Endothelial cell of umbilical vein (primary cell): ENCODE results near the gene OR2T5. TPM values are rescaled to one million over a fixed set of nuclear protein-coding genes. Genes with fewer than 3 reads are reported as not detected.
"Not testable (repeated sequence)": the region's sequence is repeated elsewhere in the genome, so short reads cannot be mapped to it uniquely, and the experiment has no call there.

ENCODE experiments used
- BruUV-seq: library from RNA; stranded (reverse); fragments of 400-500 nt; replicated peaks from 2 replicates; lab custom pipeline; 2021; lab: Mats Ljungman, UMichigan
- CTCF ChIA-PET: fragments of 300-600, 350-600 bp; sonication (Branson Sonifier 250); formaldehyde crosslinking; loops from one replicate; lab custom pipeline; 2021; ENCODE audit warnings: antibody characterized with exemption, inconsistent platforms; lab: Charles Lee
- POLR2A ChIA-PET: fragments of 300-600, 350-600 bp; sonication (Branson Sonifier 250); formaldehyde crosslinking; loops from one replicate; lab custom pipeline; 2021; ENCODE audit warnings: antibody characterized with exemption, inconsistent platforms; lab: Charles Lee
- DNase-seq: peaks from one replicate; pipeline ENCODE4 v3.0.0-alpha.2; 2011; ENCODE audit warnings: low read depth, low spot score
- FAIRE-seq: peaks from 2 replicates; lab custom pipeline; 2011; peaks lifted over from hg19 to GRCh38; lab: Jason Lieb, UNC
- H2AFZ ChIP-seq: 2 replicates; pipeline ENCODE4 v1.6.0; 2012; ENCODE audit warnings: low read depth, low read length, control low read depth, inconsistent platforms
- H3K27ac ChIP-seq: 2 replicates; pipeline ENCODE4 v1.5.1; 2011; ENCODE audit warnings: low read depth, mild to moderate bottlenecking, control low read depth, low read length, moderate library complexity; ENCODE audit not compliant: insufficient read depth
- H3K27me3 ChIP-seq, 2 experiments: 2 replicates each; pipeline versions ENCODE4 v1.6.0 to v1.6.1; 2011; ENCODE audit warnings: low read length in 2 of 2, mixed read lengths in 1 of 2; ENCODE audit not compliant: control insufficient read depth in 2 of 2, insufficient read depth in 2 of 2
- H3K36me3 ChIP-seq, 2 experiments: 2 replicates in 1 of 2; 3 replicates in 1 of 2; pipeline ENCODE4 v1.5.1; 2011; ENCODE audit warnings: low read length in 2 of 2, mild to moderate bottlenecking in 1 of 2, moderate library complexity in 1 of 2; ENCODE audit not compliant: control insufficient read depth in 2 of 2, insufficient read depth in 2 of 2; ENCODE audit errors: extremely low read depth in 1 of 2
- H3K4me1 ChIP-seq: 3 replicates; pipeline ENCODE4 v1.5.1; 2011; ENCODE audit warnings: mild to moderate bottlenecking, low read length; ENCODE audit not compliant: control insufficient read depth, insufficient read depth; ENCODE audit errors: extremely low read depth
- H3K4me2 ChIP-seq: 2 replicates; pipeline ENCODE4 v1.6.1; 2011; ENCODE audit warnings: low read length, control low read depth, mixed read lengths; ENCODE audit not compliant: insufficient read depth
- H3K4me3 ChIP-seq, 3 experiments: fragments of 200-600 bp in 1 of 3; sonication (generic), shearing (Covaris generic) in 1 of 3; replicated peaks in 1 of 3; 2 replicates each; pipeline ENCODE4 v1.5.1; 2011 to 2016; ENCODE audit warnings: control low read depth in 3 of 3, low read length in 3 of 3, mild to moderate bottlenecking in 2 of 3, inconsistent platforms in 1 of 3, low read depth in 1 of 3, moderate library complexity in 1 of 3; ENCODE audit not compliant: insufficient read depth in 1 of 3
- H3K79me2 ChIP-seq: 2 replicates; pipeline ENCODE4 v1.6.0; 2012; ENCODE audit warnings: low read length, inconsistent platforms; ENCODE audit not compliant: control insufficient read depth, insufficient read depth
- H3K9ac ChIP-seq: replicated peaks from 2 replicates; pipeline ENCODE3; 2011; ENCODE audit warnings: low read length, control low read depth; ENCODE audit not compliant: insufficient read depth; ENCODE audit errors: extremely low read depth
- H3K9me1 ChIP-seq: replicated peaks from 3 replicates; pipeline ENCODE4 v1.6.0; 2011; ENCODE audit warnings: mild to moderate bottlenecking, low read length; ENCODE audit not compliant: control insufficient read depth, insufficient read depth; ENCODE audit errors: extremely low read depth
- H3K9me3 ChIP-seq: replicated peaks from 2 replicates; pipeline ENCODE4 v1.5.1; 2012; ENCODE audit warnings: low read length, inconsistent platforms; ENCODE audit not compliant: control insufficient read depth, insufficient read depth
- H4K20me1 ChIP-seq: replicated peaks from 2 replicates; pipeline ENCODE3; 2011; ENCODE audit warnings: mild to moderate bottlenecking, low read length; ENCODE audit not compliant: control insufficient read depth, insufficient read depth; ENCODE audit errors: extremely low read depth
- dilution Hi-C: fragments of 300-500 bp; cut with MboI; formaldehyde crosslinking; loops from one replicate; pipeline ENCODE4 v1.15.0; 2019; ENCODE audit warnings: low sequenced_read_pairs; ENCODE audit not compliant: extremely low pct_ligation_motif_present
- intact Hi-C: fragments of 100-400 bp; cut with micrococcal nuclease; formaldehyde crosslinking; loops from one replicate; pipeline ENCODE4 v1.10.0; 2022
- polyA plus RNA-seq, 4 experiments: library from polyadenylated mRNA; depleted of rRNA in 3 of 4; stranded (reverse) in 3 of 4; unstranded in 1 of 4; fragments of >200 nt; gene quantifications; 2 replicates each; pipeline versions ENCODE4 v1.2.1 to v1.2.3, GENCODE V29; 2011 to 2012; ENCODE audit warnings: missing spikeins in 1 of 4
- total RNA-seq: library from RNA; stranded (reverse); gene quantifications from 2 replicates; pipeline ENCODE4 v1.2.3, GENCODE V29; 2021

OR2T5 gene
- total and polyA plus RNA-seq, 2 donors (not counting 3 experiments of a cell fraction or from before 2014, with no cell fraction given) = not detected

DNA sequence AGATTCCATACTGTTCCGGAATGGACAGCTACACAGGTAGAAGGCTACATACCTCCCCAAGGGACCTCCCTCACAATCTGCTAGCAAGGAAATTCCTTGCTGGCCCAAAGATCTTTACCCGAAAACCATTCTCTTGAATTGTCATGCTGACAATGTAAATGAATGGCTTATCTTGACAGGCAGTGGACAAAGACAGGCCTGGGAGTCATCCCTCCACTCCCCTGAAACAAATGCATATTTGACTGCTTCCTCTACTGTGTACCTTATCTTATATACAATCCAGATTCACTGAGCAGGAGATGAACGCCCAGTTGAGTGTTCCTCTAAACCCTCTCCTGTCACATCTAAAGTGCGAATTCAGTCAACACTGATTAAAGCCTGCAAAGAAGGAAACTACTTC, 43.8 kb upstream of the OR2T5 start:
- FAIRE-seq, BruUV-seq, H3K4me2 ChIP-seq, H3K4me1 ChIP-seq, H3K9me3 ChIP-seq, H3K4me3 ChIP-seq, H4K20me1 ChIP-seq, intact Hi-C loops, dilution Hi-C loops, H3K27ac ChIP-seq, POLR2A ChIA-PET, H2AFZ ChIP-seq, H3K9ac ChIP-seq, H3K27me3 ChIP-seq, H3K79me2 ChIP-seq, H3K36me3 ChIP-seq, DNase-seq, CTCF ChIA-PET, H3K9me1 ChIP-seq: not testable (repeated sequence)

DNA sequence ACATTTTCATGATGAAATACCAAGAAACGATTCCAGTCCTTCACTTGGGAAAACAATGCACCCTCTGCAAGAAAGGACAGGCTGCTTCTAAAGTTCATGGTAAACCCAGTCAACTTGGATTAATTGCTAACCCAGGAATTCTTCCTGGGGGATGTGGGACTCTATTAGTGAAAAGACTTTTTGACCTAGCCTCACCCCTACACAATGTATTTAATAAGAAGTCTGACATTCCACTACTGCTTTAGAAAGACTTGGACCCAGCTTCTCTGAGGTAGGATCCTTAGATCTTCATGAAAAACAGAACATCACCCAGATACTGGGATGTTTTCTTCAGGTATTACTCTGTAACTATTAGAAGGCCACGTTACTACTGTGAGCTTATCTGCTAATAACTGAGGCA, 43.0 kb upstream of the OR2T5 start, which contains the start of gene OR2T2:
TSS of gene OR2T2 (plus strand) at position 239 of the 400 bp plus-strand sequence. CDS start 7,161 bp downstream, outside the sequence.
- POLR2A ChIA-PET, BruUV-seq, H3K9me3 ChIP-seq, FAIRE-seq, intact Hi-C loops, CTCF ChIA-PET, H3K27me3 ChIP-seq, H3K79me2 ChIP-seq, H3K4me1 ChIP-seq, dilution Hi-C loops, H3K9ac ChIP-seq, DNase-seq, H3K36me3 ChIP-seq, H3K4me2 ChIP-seq, H3K4me3 ChIP-seq, H4K20me1 ChIP-seq, H3K27ac ChIP-seq, H2AFZ ChIP-seq, H3K9me1 ChIP-seq: not testable (repeated sequence)

DNA sequence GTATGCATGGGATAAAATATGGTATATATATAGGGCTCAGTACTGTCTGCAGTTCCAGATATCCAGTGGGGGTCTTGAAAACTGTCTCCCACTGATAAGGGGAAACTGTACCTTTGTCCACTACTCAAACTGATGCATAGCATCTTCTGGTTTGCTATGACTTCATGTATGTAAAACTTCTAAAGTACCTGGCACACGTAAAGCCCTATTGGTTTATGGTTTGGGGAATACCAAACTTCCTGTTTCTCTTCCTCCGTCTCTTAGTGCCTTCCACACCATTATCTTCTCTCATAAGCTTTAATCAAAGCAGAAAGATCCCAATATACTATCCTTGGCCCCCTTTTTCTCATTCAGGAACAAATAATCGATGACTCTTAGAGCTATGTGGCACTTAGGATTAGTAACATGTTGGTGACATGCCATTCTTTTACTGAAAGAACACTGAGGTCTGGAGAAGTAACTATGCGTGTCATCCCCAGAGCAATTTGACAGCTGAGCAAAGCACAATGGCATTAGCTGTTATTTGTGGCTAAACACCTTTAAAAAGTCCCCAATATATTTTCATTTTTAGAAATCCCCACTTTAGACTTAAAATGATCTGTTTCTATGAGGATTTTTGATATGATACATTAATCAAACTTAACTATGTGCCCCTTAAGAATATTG, 39.8 kb upstream of the OR2T5 start:
- FAIRE-seq, H4K20me1 ChIP-seq, H2AFZ ChIP-seq, H3K4me3 ChIP-seq, POLR2A ChIA-PET, H3K4me2 ChIP-seq, dilution Hi-C loops, DNase-seq, BruUV-seq, H3K9me3 ChIP-seq, H3K79me2 ChIP-seq, H3K27me3 ChIP-seq, H3K4me1 ChIP-seq, intact Hi-C loops, H3K9ac ChIP-seq, H3K36me3 ChIP-seq, H3K27ac ChIP-seq, H3K9me1 ChIP-seq, CTCF ChIA-PET: not testable (repeated sequence)

DNA sequence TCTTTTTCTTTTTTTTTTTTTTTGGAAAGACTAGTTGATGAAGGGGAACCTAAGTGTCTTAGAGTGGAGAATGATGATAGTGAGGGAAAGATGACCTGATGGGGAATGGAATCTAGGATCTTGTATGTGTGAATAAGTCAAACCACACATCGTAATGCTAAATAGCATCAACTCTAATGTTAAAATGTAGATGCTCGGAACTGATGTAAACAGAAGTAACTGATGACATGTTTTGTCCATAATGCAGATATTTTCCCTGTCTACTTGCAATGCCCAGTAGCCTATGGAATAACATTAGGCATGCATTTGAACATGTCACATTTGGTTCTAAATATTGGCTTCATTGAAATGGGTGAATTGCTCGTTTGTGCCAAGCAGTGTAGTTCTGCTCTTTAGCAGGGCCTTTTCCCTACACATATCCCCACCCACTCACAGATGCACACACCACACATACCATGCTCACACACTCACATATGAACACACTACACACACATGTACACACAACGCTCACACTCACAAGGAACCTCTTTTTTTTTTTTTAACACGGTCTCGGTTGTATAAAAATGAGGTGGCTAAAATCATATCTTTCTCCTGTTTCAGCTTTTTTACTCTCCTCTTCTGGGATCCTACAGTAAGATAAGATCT, 38.4 kb upstream of the OR2T5 start:
- CTCF ChIA-PET, H3K36me3 ChIP-seq, H3K4me2 ChIP-seq, H3K9ac ChIP-seq, H3K79me2 ChIP-seq, H3K9me3 ChIP-seq, H3K9me1 ChIP-seq, dilution Hi-C loops, H3K4me1 ChIP-seq, DNase-seq, BruUV-seq, H3K4me3 ChIP-seq, H3K27me3 ChIP-seq, POLR2A ChIA-PET, H2AFZ ChIP-seq, intact Hi-C loops, H3K27ac ChIP-seq, H4K20me1 ChIP-seq: not testable (repeated sequence)
- peak; percentile 53 for FAIRE-seq
